Occipital lobe (tissue), 2 donors: ENCODE data around the gene AKAP7. TPM values are rescaled to one million over a fixed set of nuclear protein-coding genes. Genes with fewer than 3 reads are reported as not detected.
A peak's percentile ranks its signal among the peaks of the same experiment; 100 is the strongest.
"Not testable (repeated sequence)": the region's sequence is repeated elsewhere in the genome, so short reads cannot be mapped to it uniquely, and the experiment has no call there.

Experiments used
- DNase-seq: peaks from one replicate; lab custom pipeline; 2025; lab: John Stamatoyannopoulos, UW
- total RNA-seq: library from RNA; depleted of rRNA; stranded (reverse); fragments of >200 nt; gene quantifications from one replicate; pipeline ENCODE4 v1.2.3, GENCODE V29; 2014

Gene AKAP7
- total RNA-seq, 1 donor from 2014 or later, result 212 TPM

DNA sequence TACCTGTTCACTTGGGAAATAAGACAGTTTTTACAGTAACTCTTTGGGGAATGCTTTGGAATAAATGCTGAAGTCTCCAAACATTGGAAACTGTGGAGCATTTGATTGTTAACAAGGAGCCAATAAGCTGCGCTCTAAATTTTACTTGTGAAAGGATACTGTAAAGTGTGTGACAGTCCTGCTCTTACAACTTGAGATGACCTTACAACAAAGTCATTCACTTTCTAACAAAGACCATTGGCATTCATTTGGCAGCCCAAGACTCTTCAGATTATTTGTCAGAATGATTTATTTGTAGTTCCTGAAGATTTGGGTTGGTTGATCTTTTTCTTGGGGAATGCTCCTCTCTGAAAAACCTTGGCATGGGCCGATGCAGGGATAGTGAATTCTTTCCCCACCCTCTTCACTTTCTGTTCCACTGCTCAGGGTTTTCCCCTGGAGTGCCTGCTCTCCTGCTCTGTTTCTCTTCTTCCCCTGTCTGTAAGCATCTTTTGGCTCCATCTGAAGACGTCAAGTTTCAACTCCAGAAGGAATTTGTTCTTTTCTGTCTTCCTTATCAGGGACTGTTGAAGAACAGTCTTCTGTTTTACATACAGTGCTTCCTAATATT lies 116.4 kb downstream of the AKAP7 start:
- DNase-seq, result no peak

GRCh38 chr6:131255434-131255833 lies 120.2 kb downstream of the AKAP7 start:
- no peak for DNase-seq

GRCh38 chr6:131255911-131256310 lies 120.6 kb downstream of the AKAP7 start:
- DNase-seq, result no peak

GRCh38 chr6:131257104-131257503 lies 121.8 kb downstream of the AKAP7 start:
- no peak for DNase-seq

DNA sequence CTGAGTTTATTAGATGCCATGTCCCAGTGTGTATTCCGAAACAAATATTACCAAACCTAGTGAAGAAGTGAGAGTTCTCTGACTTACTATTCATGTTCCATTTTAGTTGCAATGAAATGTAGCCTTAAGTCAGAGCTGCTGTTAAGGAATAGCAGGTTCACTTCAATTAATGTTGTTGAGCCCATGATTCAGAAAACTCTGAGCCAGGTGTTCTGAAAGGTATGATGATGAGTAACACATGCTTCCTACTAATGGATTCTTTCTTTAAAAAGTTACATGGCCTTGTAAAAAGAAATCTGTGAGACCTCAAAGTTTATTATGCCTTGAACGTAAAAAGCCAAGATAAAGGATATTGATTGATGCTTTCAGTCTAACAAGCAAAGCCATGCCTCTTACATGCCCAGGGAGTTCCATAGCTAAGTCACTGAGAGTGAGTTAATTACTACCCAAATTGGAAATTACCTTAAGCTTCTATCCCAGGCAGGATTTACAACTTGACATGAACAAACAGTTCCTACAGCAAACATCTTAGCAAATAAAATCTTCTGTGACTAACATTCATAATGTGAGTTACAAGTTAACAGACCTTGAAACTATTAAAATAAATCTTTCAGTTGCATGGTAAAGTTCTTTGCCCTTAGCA lies 122.9 kb downstream of the AKAP7 start:
- DNase-seq, result no peak

GRCh38 chr6:131258816-131259476 lies 123.7 kb downstream of the AKAP7 start:
- no peak for DNase-seq

- not testable (repeated sequence) for DNase-seq
Measured at GRCh38 chr6:131260960-131261359, 125.7 kb downstream of the AKAP7 start.

GRCh38 chr6:131262060-131262459 lies 126.8 kb downstream of the AKAP7 start:
- no peak for DNase-seq

- no peak for DNase-seq
Measured at GRCh38 chr6:131265939-131266338, 130.7 kb downstream of the AKAP7 start.

DNA sequence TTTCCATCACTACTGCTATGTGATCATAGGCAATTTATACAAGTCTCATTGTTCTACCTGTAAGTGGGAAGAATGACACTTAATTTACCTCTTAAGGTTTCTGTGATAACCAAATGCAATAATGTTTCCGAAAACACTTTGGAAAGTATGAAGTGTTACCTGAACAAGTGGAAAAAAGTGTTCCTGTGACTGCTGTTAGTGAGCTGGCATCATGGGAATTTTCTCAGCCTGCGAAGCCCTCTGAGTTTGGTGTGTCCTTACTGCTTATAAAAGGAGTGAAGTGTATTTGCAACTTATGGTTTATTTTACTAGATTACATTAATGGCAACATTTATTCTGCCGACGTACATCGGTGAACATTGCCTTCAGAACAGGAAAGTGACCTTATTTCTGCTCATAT lies 133.0 kb downstream of the AKAP7 start:
- no peak for DNase-seq

DNA sequence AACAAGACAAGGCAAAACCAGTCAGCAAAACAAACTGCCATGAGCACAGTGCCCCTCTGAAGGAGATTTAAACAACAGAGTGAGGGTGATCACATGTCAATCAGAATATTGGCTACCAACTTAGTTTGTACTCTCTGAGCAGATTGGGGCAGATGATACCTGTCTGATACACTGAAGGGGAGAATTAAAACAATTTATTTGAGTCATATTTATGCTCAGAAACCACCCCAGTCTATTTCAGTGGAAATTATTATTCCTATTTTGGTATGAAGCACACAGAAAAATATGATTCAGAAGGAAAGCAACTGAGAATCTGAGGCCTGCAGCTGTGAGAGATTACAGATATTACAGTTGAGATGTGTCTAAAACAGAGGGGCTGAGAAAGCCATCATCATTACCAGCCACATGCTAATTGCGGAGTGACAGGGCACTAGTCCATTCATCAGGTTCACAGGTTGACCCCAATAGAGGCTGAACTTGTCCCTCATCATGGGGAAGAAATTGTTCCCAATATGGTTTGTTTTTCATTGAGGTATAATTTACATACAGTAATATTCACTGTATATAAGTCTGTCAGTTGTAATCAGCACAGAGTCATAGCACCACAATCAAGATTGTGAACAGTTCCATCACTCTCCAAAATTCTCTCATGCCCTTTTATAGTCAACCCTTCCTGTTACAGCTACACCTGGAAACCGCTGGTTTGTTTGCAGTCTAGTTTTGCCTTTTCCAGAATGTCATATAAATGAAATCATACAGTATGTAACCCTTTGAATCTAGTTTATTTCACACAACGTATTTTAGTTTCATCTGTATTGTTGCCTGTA lies 134.5 kb downstream of the AKAP7 start:
- DNase-seq, result no peak

- DNase-seq, result no peak
Measured at GRCh38 chr6:131270534-131270933, 135.3 kb downstream of the AKAP7 start.

GRCh38 chr6:131275273-131275672 lies 140.0 kb downstream of the AKAP7 start:
- no peak for DNase-seq

DNA sequence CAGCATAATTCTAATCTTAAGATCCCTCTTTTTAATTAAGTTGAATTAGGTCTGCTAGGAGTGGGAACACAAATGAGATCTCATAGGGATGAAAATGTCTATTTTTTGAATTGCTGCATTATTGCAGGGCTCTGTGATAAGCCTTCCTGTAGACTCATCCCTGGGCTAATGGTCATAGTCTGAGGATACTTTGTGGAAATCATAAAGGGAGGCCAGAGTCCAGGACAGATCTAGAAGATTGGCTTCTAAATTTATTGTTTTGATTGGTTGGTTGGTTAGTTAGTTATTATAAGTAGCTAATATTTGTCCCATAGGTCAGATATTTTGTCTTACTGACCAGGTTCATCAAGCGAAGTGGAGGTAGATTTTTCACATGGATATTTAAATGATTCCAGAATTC lies 142.3 kb downstream of the AKAP7 start:
- no peak for DNase-seq

DNA sequence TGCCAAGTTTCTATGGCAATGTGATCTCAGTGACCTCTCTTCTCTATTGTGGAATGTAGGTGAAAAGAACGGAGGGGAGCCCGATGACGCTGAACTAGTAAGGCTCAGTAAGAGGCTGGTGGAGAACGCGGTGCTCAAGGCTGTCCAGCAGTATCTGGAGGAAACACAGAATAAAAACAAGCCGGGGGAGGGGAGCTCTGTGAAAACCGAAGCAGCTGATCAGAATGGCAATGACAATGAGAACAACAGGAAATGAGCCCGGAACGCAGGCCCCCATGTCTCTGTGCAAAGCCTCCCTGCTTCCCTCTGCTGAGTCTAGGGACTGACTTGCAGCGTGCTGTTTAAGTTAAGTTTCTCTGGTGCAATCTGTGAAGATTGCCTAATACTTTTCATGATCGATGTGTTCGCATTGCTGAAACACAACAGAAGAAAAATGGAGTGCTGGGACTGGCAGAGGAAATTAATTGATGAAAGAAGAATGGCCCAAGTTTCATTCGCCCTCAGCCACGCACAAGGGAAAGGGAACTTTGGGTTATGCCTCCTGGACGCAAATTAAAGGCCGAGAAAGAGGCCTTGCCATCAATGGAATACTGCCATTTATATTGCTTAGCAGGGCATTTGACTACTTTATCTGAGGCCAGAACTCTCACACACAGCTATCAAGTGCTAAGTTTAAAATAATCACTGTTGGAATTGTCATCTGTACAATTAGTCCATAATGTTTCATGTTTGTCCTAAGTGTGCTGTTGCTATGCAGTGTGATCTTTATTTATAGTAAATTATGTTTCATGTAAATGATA lies 146.4 kb downstream of the AKAP7 start:
- peak; percentile 34 for DNase-seq

DNA sequence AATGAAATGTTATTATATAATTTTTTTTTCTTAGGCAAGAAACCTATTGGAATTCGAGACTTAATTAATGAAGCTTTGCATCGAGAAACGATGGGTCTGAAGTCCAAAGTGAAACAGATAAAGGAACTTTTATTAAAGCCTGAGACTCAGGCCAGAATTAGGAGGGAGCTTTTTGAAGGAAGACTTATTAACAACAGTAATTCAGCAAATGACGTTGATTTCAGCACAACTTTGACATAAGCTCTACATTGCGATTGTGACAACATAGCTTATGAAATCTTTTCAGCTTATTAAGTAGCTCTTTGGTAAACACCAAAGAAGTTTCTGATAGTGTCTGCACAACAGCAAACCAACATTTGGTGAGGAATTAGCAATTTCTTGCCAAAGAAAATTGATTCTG lies 147.1 kb downstream of the AKAP7 start:
- no peak for DNase-seq

- DNase-seq, result no peak
Measured at GRCh38 chr6:131283466-131284175, 148.4 kb downstream of the AKAP7 start.

- DNase-seq, result no peak
Measured at GRCh38 chr6:131285548-131285947, 150.3 kb downstream of the AKAP7 start.

DNA sequence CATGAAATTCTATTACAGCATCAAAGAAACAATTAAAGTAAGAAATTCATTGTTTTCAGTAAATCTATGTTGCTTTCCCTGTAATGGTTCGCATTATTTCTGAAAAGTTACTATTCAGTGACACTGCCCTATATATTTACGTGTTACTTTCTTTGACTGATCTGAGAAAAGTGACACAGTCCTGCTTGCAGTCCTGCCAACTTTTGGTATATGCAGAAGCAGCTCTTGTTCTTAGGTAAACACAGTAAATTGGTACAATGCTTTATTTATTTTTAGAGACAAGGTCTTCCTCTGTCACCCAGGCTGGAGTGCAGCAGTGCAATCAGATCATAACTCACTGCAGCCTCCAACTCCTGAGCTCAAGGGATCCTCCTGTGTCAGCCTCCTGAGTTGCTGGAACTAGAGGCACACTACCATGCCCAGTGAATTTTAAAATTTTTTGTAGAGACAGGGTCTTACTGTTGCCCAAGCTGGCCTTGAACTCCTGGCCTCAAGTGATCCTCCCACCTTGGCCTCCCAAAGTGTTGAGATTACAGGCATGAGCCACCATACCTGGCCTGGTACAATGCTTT lies 151.3 kb downstream of the AKAP7 start:
- no peak for DNase-seq

GRCh38 chr6:131288214-131288613 lies 152.9 kb downstream of the AKAP7 start:
- DNase-seq, result no peak
